Activated CD8-positive, alpha-beta memory T cell treated with anti-CD3 and anti-CD28 coated beads for 48 hours (primary cell): ENCODE data around the gene SIX3.

Experiments used
- DNase-seq, 3 experiments: peaks; one replicate each; pipeline ENCODE4 v3.0.0-alpha.2; 2020; ENCODE audit warnings: low read depth in 2 of 3, low spot score in 2 of 3

Gene SIX3

DNA sequence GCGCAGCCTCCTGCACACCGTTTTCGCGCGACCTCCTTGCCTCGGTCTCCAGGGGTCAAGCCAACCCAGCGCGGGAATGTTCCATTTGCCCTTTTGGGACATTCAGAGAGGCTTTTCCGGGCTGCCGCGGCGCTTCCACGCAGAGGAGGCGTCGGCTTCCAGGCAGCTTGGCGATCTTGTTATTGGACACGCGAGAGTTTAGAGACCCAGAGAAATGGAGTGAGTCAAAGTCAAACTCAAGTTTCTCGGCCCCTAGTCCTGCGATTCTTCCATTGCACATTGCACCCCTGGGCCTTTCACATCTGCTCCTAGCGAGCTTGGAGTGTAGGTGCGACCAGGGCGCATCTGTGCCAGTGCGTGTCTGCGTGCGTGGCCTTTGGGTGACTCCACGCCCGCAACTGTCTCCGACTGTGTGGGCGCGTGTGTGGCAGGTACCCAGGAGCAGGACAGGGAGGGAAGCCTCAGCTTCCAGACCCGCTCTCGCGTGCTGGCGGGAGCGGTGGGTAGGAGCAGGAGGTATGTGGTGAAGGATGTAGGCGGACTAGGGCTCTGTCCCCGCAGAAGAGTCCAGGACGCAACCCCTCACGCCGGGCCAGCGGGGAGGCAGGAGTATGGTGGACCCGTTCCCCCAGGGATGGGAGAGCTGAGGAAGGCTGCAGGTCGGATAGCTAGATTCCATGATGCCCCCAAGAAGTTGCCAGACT lies 13.5 kb downstream of the SIX3 start:
- no peak for DNase-seq

DNA sequence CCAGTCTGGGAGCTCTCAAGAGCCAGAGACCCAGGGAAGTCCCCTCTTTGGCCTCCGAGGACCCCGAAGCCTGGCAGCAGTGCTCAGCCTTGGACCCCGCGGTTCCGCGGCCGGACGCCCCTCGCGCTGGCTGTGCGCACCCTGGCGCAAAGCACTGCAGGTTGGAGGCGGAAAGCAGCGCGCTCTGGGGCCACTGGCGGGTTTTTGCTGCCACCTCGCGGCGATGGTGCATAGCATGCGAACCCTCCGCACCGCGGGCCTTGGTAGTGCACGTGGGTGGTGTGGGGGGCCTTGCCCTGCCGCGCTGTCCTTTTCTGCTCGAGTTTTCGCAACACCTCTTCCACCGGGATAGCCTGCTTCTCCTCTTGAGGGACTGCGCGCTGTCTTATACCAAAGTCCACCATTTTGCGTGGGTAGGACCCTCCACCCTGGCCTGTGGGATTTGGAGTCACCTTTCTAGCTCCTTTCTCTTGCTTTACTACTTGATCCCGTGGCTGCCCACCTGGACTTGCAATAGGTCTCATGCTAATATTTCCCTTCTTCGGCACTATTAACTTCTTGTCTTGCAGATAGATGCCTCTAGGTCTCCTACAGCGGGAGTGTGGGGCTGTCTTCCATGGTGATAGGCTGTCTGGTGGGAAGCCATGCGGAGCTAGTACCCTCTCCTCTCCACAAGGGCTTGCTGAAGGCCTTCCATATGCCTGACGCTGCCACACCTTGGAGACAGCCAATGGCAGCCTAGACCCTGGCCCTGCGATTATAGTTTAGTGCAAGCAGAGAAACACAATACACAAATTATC lies 14.3 kb downstream of the SIX3 start:
- peak; percentile 64 to 86 (median 77) for DNase-seq

DNA sequence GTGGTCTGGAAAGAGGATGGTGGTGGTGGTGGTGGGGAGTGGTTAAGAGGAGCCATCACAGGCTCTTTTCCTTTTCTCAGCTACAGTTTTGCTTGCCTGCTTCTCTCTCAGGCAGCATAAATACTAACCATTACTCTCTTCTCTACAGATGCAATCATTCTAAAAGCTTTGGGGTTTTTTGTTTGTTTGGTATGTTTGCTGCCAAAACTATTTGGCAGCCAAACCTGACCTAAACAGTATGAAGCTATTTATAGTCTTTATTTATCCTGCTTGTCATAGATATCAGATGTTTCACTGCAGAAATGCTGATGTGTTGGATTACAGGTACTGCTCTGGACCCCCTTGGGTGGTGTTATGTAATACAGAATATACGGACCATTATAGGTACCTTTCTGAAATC lies 15.3 kb downstream of the SIX3 start:
- no peak for DNase-seq

DNA sequence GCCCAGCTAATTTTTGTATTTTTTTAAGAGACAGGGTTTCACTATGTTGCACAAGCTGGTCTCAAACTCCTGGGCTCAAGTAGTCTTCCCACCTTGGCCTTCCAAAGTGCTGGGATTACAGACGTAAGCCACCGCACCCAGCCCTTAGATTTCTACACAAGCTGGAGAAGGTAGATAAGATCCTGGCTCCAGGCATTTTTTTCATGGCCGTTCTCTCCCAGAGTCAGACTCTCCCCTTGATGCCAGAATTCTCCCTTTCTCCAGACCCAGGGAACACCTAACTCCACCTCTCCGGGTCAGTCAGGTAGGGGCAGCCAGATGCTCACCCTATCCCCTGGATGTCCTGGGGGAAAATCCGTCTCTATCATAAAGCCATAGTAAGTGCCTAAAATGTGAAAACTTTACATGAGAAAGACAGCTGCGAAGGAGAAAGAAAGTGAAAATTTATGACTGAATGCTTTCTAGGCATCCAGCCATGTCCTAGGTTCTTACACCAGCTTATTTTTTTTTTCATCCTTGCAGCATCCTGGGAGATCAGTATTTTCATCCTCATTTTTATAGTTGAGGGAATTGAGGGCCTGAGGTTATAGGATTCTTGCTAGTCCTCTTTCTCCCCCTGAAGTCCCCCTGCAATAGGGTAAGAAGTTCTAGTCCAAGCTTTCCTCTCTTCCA lies 16.3 kb downstream of the SIX3 start:
- no peak for DNase-seq

DNA sequence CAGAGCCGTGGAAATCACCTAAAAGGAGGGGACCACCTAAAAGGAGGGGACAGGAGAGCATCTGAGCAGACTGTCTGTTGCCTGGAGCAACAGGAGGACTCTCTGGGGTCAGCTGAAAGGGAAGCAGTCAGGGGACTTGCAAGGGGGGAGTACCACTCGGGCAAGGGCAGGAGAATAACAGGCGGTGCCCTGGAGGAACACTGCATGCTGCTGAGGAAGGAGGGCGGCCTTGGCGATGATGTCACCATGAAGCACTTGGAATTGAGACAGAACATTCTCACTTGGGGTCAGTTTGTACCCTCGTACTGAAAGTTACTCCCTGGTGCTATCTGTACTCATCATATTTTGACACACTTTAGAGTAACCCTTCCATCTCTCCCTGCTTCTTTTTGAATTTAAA lies 18.4 kb downstream of the SIX3 start:
- DNase-seq, result no peak

DNA sequence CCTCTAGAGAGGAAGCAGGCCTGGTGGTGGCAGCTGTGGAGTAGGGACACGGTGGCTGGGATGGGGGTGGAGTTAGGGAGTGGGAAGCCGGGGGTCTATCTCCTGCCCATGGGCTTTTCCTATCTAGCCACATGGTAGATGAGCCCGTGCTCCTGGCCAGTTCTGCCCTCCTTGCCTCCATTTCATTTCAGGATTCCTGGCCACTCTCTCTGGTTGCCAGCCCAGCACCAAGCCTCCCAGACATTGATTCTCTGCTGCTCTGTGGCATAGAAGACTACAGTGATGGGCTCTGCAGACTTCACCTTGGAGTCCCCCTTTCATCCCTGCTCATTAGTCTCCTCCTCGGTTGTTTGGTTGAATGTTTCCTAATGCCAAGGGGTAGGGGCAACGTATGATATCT lies 19.4 kb downstream of the SIX3 start:
- no peak for DNase-seq

DNA sequence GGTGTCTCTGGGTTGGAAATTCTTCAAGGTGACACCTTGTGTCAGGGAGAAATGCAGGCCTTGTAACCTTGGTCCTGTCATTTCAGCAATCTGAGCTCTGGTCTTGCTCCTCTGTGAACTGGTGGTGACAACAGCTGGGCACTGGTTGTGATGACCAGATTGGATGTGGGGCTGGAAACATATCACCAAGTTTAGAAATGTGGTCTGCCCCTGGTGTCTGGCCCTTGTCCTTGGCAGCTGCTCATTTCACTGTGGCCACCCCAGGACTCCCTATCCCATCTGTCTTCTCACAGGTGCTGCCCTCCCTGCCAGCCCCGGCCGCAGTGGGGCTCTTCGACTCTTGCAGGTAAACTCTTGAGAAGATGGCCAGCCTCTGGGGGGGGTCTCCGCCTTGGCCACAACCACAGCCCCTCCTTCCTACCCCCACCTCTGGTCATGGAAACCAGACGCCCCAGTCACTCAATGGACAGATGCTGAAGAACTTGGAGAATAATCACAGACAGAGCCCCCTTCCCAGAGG lies 20.7 kb downstream of the SIX3 start:
- no peak for DNase-seq

DNA sequence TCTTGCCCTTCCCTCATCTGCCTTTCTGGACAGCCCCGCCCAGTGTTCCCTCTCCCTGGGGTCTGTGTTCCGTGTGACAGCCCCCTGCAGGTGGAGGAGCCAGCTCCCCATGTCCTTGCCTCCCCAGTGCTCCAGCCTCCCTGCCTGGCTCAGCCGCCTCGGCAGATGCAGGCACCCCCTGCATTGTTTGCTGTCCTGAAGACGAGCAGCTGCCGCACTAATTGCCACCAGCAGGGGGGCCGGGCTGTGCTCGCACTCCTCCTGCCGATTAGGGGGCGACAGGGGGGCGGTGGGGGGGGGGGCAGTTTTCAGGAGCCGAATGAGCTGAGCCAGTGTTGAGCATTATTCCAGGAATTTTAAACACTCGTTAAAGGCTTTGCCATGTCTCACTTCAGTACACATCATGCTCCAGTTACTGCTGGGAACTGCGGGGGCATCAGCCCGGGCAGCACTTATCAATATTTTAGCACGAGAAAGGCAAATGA lies 23.3 kb downstream of the SIX3 start:
- DNase-seq, result no peak

DNA sequence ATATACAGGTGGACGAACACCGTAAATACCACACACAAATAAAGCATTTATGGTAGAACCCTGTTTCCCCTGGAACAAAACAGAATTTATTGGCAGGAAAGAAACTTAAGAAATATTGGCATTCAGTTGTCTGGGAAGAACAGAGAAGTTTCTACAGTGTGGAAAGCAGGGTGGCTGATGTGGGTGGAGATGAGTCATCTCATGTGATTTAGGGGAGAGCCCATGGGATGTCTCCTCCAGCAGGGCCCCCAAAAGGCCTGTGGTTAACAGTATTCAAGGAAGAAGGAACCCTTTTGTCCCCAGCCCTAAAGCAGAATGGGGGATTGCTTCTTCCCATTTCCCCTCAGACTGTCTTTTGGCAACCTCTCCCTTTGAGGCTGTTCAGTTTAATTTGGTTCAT lies 24.2 kb downstream of the SIX3 start:
- no peak for DNase-seq

DNA sequence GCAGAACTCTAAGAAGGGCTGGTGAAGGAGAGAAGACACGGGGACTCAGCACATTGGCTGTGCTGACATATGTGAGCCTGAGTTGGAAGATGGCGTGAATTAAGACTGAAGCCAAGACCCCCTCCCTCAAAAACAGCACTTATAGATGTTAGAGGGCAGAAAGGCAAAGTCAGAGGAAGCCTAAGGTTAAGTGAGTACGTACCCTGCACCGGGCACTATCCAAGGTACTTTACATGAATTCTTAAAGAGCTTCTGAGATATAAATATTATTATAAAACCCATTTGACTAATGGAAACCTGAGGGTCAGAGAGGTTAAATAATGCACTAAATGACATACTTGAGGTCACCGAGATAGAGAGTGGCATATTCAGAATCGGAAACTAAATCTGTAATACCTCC lies 25.6 kb downstream of the SIX3 start:
- DNase-seq, result no peak

DNA sequence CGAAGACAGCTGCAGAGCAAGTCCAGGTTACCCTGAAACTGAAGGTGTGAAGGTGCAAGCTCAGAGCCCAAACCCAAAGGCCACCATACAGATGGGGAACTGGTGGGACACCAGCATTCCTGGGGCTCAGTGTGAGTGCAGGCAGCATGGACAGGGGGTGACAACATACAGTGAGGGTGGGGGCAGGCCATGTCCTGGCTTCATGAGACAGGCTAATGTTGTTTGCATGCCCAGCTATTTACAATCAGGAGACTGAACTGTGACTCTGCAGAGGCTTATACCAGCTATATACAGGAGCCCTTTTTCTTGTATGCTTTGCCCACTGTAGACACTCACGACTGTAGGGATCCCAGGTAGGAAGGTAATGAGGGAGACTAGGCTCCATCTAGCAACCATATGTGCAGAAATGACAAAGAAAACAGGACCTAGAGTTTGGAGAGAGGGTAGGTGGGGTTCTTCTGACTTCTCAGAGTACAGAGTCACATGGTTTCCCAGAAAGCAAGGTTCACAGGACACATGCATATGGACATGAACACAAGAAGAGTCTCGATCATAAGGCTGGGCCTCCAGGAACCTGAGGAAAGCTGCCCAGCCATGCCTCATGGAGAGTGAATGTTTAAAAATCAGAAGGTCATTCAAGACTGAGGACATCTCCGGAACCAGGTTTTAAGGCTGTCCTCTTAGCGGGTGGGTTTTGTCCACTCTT lies 26.4 kb downstream of the SIX3 start:
- DNase-seq, result no peak

DNA sequence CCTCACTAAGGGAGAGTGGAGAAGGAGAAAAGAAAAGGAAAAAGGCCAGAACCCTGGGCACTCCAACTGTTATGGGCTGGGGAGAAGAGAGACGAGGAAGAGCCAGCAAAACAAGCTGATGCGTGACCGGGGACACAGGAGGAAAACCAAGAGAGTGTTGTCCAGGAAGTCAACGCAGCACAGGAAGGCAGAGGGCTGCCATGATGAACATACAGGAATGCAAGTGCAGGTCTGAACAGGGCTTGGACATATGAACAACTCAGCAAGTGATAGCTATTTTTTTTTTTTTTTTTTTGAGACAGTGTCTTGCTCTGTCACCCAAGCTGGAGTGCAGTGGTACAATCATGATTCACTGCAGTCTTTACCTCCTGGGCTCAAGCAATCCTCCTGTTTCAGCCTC lies 28.4 kb downstream of the SIX3 start:
- no peak for DNase-seq

DNA sequence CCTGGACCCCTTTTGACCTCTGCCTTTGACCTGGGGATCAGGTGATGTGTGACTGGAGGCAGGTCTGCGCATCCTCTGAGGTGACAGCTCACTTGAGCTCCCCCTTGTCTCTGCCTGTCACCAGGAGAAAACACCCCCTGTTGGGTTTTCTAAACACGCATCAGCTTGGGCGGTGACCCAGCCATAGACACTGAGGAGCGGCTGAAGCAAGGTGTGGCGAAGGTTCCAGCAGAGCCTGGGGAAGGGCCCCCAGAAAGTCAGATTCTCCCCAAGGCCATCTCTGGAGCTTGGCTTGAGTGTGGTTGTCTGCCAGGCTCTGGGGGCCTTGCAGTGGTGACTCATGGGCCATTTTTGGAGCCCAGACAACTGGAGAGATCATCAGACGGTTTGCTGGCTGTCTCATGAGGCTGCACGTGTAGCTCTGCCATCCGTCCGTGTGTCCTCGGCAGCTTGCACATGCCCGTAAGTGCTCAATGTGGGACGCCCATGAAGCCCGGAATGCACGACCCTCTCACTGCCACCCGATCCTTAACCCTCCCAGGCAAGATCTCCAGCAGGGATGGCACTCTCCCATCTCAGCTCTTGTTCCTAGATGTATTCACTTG lies 29.4 kb downstream of the SIX3 start:
- DNase-seq, result no peak

DNA sequence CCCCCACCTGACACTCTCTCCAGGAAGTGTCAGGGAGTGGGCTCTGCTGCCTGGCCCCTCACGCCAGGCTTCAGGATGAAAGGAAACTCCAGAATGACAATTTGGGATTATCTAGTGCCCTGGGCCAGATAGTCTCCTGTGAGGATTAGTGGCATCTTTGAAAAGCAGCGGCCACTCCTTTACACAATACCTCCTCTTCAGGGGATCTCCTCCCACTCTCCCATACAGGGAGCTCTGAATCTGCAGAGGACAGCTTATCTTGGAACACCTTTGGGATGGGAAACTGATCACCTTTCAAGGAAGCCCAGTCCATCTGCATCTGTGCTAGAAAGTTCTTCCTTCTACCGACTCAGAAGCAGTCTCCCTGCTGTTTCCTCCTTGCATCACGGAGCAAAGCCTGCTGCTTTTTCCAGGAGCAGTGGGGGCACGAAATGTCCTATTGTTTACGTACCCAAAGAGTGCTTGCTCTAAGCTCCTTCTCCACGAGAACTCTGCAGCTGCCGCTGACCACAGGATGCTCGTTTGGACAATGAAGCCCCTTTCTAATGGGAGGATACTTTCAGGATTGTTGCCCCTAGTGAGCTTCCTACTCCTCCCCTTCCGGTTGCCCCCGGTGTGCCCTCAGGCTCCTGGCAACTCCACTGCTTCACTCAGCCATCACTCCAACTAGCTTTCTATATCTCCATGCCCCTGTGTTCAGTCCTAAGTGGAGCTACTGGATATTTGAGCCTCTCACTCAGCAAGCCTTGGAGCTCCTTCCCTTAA lies 31.5 kb downstream of the SIX3 start:
- no peak for DNase-seq

DNA sequence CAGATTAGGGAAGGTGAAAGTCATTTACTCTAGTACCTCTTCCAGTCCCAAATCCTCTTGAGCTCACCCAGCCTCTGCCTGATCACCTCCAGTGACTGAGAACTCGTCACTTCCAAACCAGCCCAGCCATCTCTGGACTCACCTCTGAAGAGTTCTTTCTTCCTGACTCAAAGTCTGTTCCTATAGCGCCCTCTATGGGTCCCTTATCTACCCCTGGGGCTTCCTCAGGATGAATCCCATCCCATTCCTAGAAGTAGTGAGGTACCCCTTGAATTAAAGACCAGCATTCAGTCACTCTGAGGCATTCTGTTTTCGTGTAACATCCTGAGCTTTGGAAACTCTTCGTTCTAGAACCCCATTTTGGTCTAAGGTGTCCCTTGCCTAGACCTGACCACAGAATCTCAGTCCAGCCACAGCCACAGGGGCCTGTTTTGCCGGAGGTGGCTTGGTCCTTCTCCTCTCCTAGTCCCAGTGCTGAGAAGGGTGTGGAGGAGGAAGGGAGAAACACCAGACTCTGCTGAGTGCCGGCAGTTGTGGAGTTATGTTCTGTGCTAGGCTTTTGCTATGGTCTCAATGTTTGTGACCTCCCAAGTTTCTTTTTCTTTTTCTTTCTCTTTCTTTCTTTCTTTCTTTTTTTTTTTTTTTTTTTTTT lies 32.7 kb downstream of the SIX3 start:
- no peak for DNase-seq

DNA sequence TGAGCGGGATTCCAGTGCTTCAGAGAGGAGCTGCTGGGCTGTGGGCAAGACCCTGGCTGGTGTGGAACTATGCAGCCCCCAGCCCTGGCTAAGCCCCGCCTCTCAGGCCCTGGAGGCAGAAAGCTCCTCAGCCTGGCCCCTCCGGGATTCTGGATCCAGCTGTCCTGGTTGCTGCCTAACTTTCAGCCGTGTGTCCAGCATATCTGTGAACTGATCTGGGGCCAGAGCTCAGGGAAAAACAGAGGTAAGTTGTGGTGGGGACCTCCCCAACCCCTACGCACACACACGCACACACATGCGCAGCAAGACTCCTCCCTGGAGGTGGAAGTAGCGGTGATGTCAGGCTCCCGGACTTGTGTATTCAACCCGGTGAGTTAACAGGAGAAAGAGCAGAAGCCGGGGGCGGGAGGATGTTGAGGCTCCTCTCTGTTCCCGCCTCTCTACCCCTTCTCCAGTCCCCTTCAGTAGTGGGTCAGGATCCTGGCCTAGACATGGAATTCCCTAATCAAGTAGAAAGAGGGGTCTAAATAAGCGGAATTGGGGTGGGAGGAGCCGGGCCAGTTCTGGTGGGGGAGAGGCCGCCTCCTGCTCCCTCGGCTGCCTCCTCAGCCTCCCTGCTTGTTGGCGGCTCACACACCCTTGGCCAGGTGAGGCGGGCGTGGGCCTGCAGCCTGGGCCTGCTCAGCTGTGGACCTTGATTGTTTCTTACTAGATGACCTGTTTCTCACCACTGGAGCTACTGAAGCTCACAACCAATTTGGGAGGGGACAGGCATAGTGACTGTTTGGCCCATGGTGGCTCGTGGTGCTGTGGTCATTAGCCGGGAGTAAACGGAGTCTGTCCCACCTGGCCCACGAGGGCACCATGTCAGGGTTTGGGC lies 34.3 kb downstream of the SIX3 start:
- no peak for DNase-seq

DNA sequence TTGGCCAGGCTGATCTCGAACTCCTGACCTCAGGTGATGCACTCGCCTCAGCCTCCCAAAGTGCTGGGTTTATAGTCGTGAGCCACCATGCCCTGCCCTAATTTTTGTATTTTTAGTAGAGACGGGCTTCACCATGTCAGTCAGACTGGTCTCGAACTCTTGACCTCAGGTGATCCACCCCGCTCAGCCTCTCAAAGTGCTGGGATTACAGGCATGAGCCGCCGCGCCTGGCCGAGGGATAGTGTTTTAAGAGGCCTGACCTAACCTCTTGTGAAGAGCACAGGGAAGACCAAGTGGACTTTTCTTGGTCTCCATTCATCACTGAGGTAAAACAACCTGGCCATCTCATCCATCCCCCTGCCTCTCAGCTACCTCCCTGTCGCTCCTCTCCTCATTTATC lies 38.1 kb downstream of the SIX3 start:
- no peak for DNase-seq
